Progenitor cell of endocrine pancreas (in vitro differentiated cells): ENCODE results near the gene MAJIN. TPM values are rescaled to one million over a fixed set of nuclear protein-coding genes. Genes with fewer than 3 reads are reported as not detected.

Experiments used
- DNase-seq: peaks from one replicate; pipeline ENCODE4 v3.0.0; 2021; ENCODE audit warnings: low spot score; ENCODE audit not compliant: unreplicated experiment
- H3K27ac Mint-ChIP-seq: 2 replicates; pipeline ENCODE4 v1.8.0; 2021; ENCODE audit warnings: mild to moderate bottlenecking, moderate library complexity, mixed read lengths
- H3K27me3 Mint-ChIP-seq: 2 replicates; pipeline ENCODE4 v1.8.0; 2021; ENCODE audit warnings: mixed read lengths
- H3K36me3 Mint-ChIP-seq: 2 replicates; pipeline ENCODE4 v1.8.0; 2022; ENCODE audit warnings: mixed read lengths; ENCODE audit not compliant: insufficient read depth
- H3K4me1 Mint-ChIP-seq: 2 replicates; pipeline ENCODE4 v1.8.0; 2021; ENCODE audit warnings: low read depth, mixed read lengths
- H3K4me3 Mint-ChIP-seq: 2 replicates; pipeline ENCODE4 v1.8.0; 2021; ENCODE audit warnings: low read depth, mild to moderate bottlenecking, moderate library complexity, mixed read lengths
- H3K9me3 Mint-ChIP-seq: 2 replicates; pipeline ENCODE4 v1.8.0; 2021; ENCODE audit warnings: low read depth, mixed read lengths
- total RNA-seq: library from RNA; stranded (reverse); gene quantifications from 2 replicates; pipeline ENCODE4 v1.2.1, GENCODE V29; 2021
- TF ChIP-seq, protein P1 (sequence below): fragments of 200-600 bp; sonication (generic); IDR thresholded peaks from one replicate; pipeline ENCODE4 v1.5.0; 2021; ENCODE audit warnings: antibody characterized with exemption, mild to moderate bottlenecking; ENCODE audit not compliant: unreplicated experiment

MAJIN gene
- total RNA-seq, 1 donor from 2014 or later = not detected

DNA sequence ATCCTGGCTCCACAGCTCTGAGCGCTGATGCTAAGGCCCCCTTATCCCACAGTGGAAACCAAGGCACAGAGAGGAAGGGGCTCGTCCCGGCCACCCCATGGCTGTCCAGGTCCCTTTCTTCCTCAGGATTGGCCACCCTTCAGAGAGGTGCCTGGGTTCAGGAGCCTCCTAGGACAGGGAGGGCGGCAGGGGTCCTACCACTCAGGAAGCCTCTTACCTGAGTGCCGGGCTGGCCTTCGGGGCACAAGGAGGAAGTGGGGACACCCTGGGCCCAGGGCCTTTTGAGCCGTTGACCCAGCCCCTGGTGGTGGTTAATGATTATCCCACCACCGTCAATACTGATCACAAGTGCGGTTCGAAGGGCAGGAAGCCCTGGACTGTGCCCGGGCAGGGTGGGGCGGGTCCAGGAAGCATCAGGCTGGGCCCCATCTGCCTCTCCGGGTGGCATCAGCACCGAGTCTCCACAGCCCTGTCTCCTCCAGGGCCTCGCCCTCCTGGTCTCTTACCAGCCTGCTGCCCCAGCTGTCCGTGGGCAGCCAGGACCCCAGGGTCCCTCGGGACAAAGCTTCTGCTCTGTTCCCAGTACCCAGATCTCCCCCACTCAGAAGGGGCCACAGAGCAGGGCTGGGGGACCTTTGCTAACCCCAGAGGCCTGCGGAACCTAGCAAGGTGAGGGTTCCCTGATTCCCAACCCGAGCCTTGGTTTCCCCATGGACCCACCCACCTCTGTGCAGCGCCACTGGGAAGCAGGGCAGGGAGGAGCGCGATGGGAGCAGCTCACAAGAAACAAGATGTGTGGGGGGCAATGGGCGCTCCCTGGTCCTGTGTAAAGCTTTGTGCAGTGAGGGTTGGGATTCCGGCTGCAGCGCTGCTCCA, 78.5 kb downstream of the MAJIN start:
- Mint-ChIP-seq H3K36me3 (no peaks in the 10 kb centered on the region), H3K4me3 (peak overlapping the region; percentile 45), H3K9me3 (no peaks in the 10 kb centered on the region), H3K27ac (no peak overlapping the region), H3K4me1 (peaks cover 35% of the 10 kb centered on the region), H3K27me3 (no peaks in the 10 kb centered on the region)
- no peak for DNase-seq
- TF ChIP-seq, protein P1, sequence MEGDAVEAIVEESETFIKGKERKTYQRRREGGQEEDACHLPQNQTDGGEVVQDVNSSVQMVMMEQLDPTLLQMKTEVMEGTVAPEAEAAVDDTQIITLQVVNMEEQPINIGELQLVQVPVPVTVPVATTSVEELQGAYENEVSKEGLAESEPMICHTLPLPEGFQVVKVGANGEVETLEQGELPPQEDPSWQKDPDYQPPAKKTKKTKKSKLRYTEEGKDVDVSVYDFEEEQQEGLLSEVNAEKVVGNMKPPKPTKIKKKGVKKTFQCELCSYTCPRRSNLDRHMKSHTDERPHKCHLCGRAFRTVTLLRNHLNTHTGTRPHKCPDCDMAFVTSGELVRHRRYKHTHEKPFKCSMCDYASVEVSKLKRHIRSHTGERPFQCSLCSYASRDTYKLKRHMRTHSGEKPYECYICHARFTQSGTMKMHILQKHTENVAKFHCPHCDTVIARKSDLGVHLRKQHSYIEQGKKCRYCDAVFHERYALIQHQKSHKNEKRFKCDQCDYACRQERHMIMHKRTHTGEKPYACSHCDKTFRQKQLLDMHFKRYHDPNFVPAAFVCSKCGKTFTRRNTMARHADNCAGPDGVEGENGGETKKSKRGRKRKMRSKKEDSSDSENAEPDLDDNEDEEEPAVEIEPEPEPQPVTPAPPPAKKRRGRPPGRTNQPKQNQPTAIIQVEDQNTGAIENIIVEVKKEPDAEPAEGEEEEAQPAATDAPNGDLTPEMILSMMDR = no peak

DNA sequence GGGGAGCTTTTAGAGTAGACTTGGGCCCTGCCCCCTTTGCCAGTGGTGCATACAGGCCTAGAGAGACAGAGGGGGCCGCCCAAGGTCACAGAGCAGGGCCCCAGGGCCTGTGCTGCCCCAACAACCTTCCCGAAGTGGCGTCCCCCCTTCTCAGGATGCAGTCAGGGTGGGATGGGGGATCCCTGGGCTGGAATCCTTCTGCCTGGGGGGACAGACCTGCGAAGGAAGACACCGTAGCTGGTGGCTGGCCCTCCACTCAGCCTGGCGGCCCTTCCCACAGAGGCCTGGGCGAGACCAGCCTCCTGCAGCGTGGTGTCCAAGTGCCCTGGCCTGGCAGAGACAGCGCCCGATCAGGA, 79.1 kb downstream of the MAJIN start:
- no peak for DNase-seq
- Mint-ChIP-seq H3K9me3 (no peaks in the 10 kb centered on the region), H3K4me3 (peak overlapping the region; percentile 65), H3K27me3 (no peaks in the 10 kb centered on the region), H3K27ac (no peak overlapping the region), H3K36me3 (no peaks in the 10 kb centered on the region), H3K4me1 (peaks cover 40% of the 10 kb centered on the region)
- TF ChIP-seq, protein P1 = no peak

DNA sequence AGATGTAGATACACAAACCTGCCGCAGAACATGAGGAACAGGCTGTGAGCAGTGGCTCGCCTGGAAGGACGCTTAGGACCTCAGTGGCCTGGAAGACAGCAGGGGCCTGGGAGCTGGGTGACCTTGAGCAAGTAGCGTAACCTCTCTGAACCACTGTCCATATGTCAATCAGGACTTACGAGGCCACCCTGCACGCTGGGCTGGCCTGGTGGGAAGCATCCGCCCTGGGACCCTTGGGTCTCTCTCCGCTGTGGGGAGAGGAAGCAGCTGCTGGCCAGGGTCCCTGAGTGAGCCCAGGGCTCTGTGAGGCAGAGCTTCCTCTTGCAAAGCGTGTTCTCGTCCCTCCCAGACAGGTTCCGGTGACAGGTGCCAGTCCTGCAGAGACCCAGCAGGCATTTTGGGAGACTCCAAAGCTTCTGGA, 79.5 kb downstream of the MAJIN start:
- no peaks in the 10 kb centered on the region for H3K9me3 Mint-ChIP-seq
- peak overlapping the region; percentile 65 for H3K4me3 Mint-ChIP-seq
- TF ChIP-seq, protein P1 = no peak
- H3K4me1 Mint-ChIP-seq = peaks cover 42% of the 10 kb centered on the region
- H3K27ac Mint-ChIP-seq = no peak overlapping the region
- H3K36me3 Mint-ChIP-seq = no peaks in the 10 kb centered on the region
- H3K27me3 Mint-ChIP-seq = no peaks in the 10 kb centered on the region
- DNase-seq = no peak

DNA sequence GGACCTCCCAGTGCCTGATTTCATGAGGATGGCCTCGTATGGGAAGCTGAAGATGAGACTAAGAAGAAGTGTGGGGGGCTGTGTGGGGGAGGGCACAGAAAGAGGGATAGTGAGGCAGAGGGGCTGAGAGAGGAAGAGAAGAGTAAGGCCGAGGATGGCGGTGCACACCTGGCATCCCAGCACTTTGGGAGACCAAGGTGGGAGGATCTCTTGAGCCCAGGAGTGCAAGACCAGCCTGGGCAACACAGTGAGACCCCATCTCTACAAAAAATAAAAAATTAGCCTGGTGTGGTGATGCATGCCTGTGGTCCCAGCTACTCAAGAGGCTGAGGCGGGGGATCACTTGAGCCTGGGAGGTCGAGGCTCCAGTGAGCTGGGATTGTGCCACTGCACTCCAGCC, 80.0 kb downstream of the MAJIN start:
- Mint-ChIP-seq H3K4me3 (peak overlapping the region; percentile 65), H3K4me1 (peaks cover 44% of the 10 kb centered on the region), H3K36me3 (no peaks in the 10 kb centered on the region), H3K9me3 (no peaks in the 10 kb centered on the region), H3K27me3 (no peaks in the 10 kb centered on the region), H3K27ac (peak overlapping the region; percentile 22)
- DNase-seq = no peak
- TF ChIP-seq, protein P1 = no peak

DNA sequence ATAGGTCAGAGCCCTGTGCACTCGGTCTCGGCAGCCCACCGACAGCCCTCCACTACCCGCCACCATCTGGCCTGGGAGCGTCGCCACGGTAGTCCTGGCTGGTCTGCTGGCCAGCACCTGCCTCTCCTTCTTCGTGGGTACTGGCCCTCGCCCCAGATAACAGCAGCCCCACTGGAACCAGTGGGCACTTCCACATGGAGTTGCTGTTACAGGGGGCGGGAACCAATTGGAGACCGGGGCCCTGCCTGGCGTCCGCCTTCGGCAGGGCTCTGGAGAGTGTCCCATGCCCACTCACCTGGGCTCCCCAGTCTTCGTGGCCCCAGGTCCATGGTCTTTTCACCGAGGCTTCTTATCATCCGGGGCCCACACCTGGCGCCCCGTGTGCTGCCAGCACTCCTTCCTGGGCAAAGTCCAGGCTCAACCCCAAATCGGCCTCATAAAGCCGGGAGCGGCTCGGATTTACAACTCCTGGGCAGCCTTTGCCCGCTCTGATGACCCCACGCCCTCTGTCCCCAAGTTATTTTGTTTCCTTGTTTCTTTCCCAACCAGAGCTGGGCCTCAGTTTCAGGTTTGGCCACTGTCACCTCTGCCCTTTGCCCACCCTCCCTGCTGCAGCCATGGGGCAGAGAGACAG, 80.6 kb downstream of the MAJIN start:
- no peaks in the 10 kb centered on the region for H3K36me3 Mint-ChIP-seq
- TF ChIP-seq, protein P1 = no peak
- H3K27ac Mint-ChIP-seq = peak overlapping the region; percentile 22
- no peaks in the 10 kb centered on the region for H3K9me3 Mint-ChIP-seq
- no peaks in the 10 kb centered on the region for H3K27me3 Mint-ChIP-seq
- H3K4me3 Mint-ChIP-seq = peak overlapping the region; percentile 65
- peaks cover 44% of the 10 kb centered on the region for H3K4me1 Mint-ChIP-seq
- no peak for DNase-seq
